B cell (primary cell): ENCODE data around the gene ELAVL4. TPM values are rescaled to one million over a fixed set of nuclear protein-coding genes. Genes with fewer than 3 reads are reported as not detected.

Experiments used
- ATAC-seq: fragments of 200-7000 bp; cut with Tn5 transposase; one replicate; pipeline ENCODE4 v1.10.0; 2021; ENCODE audit warnings: low read depth, mild to moderate bottlenecking, moderate number of reproducible peaks, moderate library complexity
- CTCF ChIA-PET: fragments of 350-600 bp; sonication (Branson Sonifier 250); formaldehyde crosslinking; loops from one replicate; lab custom pipeline; 2021; ENCODE audit warnings: antibody characterized with exemption, inconsistent platforms; lab: Charles Lee
- POLR2A ChIA-PET: fragments of 350-600 bp; sonication (Branson Sonifier 250); formaldehyde crosslinking; loops from one replicate; lab custom pipeline; 2021; ENCODE audit warnings: antibody characterized with exemption; lab: Charles Lee
- DNase-seq: peaks from one replicate; pipeline ENCODE4 v3.0.0; 2013
- H2AFZ ChIP-seq: 2 replicates; pipeline ENCODE4 v1.6.1; 2012; ENCODE audit warnings: mild to moderate bottlenecking, low read depth, low read length; ENCODE audit not compliant: insufficient read depth, poor library complexity, severe bottlenecking
- H3K27ac ChIP-seq, 2 donors: 1 replicate in 1 of 2; 2 replicates in 1 of 2; pipeline ENCODE4 v1.5.1; 2012 to 2013; ENCODE audit warnings: low read length in 2 of 2, mild to moderate bottlenecking in 2 of 2, moderate library complexity in 1 of 2
- H3K27me3 ChIP-seq, 4 experiments: fragments of 200-600 bp in 1 of 4; sonication (generic) in 1 of 4; replicated peaks in 1 of 4; 1 replicate in 2 of 4; 2 replicates in 2 of 4; pipeline versions ENCODE4 v1.6.1 to v1.7.0; 2013 to 2016; ENCODE audit warnings: low read length in 3 of 4, mild to moderate bottlenecking in 2 of 4, mixed read lengths in 1 of 4, moderate library complexity in 1 of 4; ENCODE audit not compliant: insufficient read depth in 4 of 4, control insufficient read depth in 3 of 4; ENCODE audit errors: control extremely low read depth in 1 of 4
- H3K36me3 ChIP-seq, 2 experiments: replicated peaks in 1 of 2; 1 replicate in 1 of 2; 2 replicates in 1 of 2; pipeline versions ENCODE4 v1.6.1 to v1.7.1; 2013; ENCODE audit warnings: low read length in 1 of 2; ENCODE audit not compliant: insufficient read depth in 2 of 2, control insufficient read depth in 1 of 2; ENCODE audit errors: control extremely low read depth in 1 of 2, extremely low read depth in 1 of 2
- H3K4me1 ChIP-seq, 2 donors: fragments of 200-600 bp in 1 of 2; sonication (generic) in 1 of 2; 1 replicate in 1 of 2; 2 replicates in 1 of 2; pipeline versions ENCODE4 v1.5.1 to v1.6.1; 2013 to 2017; ENCODE audit warnings: low read length in 2 of 2; ENCODE audit not compliant: control insufficient read depth in 2 of 2, insufficient read depth in 2 of 2
- H3K4me2 ChIP-seq: replicated peaks from 2 replicates; pipeline ENCODE3; 2012; ENCODE audit warnings: mild to moderate bottlenecking, low read depth, low read length; ENCODE audit not compliant: poor library complexity, severe bottlenecking
- H3K4me3 ChIP-seq, 5 experiments: fragments of 200-600 bp in 1 of 5; sonication (generic) in 1 of 5; 1 replicate in 3 of 5; 2 replicates in 2 of 5; pipeline versions ENCODE4 v1.5.1 to v1.7.0; 2011 to 2016; ENCODE audit warnings: low read length in 4 of 5, mild to moderate bottlenecking in 4 of 5, low read depth in 2 of 5, control low read depth in 1 of 5, moderate library complexity in 1 of 5; ENCODE audit not compliant: insufficient read depth in 1 of 5; ENCODE audit errors: control extremely low read depth in 1 of 5, extremely low read depth in 1 of 5
- H3K79me2 ChIP-seq: fragments of 200-600 bp; sonication (generic); one replicate; pipeline ENCODE4 v1.6.0; 2016; ENCODE audit warnings: low read length; ENCODE audit not compliant: control insufficient read depth, insufficient read depth
- H3K9ac ChIP-seq: fragments of 200-600 bp; sonication (generic); 2 replicates; pipeline ENCODE4 v1.6.1; 2017; ENCODE audit warnings: mild to moderate bottlenecking, low read length, moderate library complexity
- H3K9me3 ChIP-seq, 3 donors: one replicate each; pipeline versions ENCODE4 v1.6.1 to v1.7.1; 2013; ENCODE audit warnings: low read length in 2 of 3; ENCODE audit not compliant: control insufficient read depth in 2 of 3, insufficient read depth in 1 of 3; ENCODE audit errors: control extremely low read depth in 1 of 3
- H4K20me1 ChIP-seq: 2 replicates; pipeline ENCODE4 v1.6.0; 2012; ENCODE audit warnings: mild to moderate bottlenecking, low read length; ENCODE audit not compliant: insufficient read depth, control insufficient read depth, poor library complexity, severe bottlenecking
- H3K27ac Mint-ChIP-seq: one replicate; pipeline ENCODE4 v1.8.0; 2021; ENCODE audit warnings: mixed read lengths
- H3K27me3 Mint-ChIP-seq: one replicate; pipeline ENCODE4 v1.8.0; 2021; ENCODE audit warnings: mixed read lengths
- H3K4me1 Mint-ChIP-seq: one replicate; pipeline ENCODE4 v1.8.0; 2021; ENCODE audit warnings: mixed read lengths
- H3K4me3 Mint-ChIP-seq: one replicate; pipeline ENCODE4 v1.8.0; 2021; ENCODE audit warnings: mixed read lengths
- H3K9me3 Mint-ChIP-seq: one replicate; pipeline ENCODE4 v1.8.0; 2022; ENCODE audit warnings: mixed read lengths; ENCODE audit not compliant: insufficient read depth
- CTCF ChIP-seq: fragments of 200-600 bp; IDR thresholded peaks from one replicate; pipeline ENCODE4 v1.8.0; 2022; ENCODE audit warnings: antibody characterized with exemption, mild to moderate bottlenecking
- EZH2 ChIP-seq: IDR thresholded peaks from 2 replicates; pipeline ENCODE4 v1.6.1; 2012; ENCODE audit warnings: borderline replicate concordance, low read depth, mild to moderate bottlenecking, moderate library complexity, low read length; ENCODE audit not compliant: insufficient read depth, poor library complexity, severe bottlenecking
- WGBS: methylation state at CpG from one replicate; pipeline ENCODE4 v1.1.5; 2013; ENCODE audit warnings: missing lambda C conversion rate; ENCODE audit not compliant: insufficient coverage; 5-methylcytosine and 5-hydroxymethylcytosine counted together
- intact Hi-C: fragments of 100-400 bp; cut with micrococcal nuclease; formaldehyde crosslinking; loops from one replicate; pipeline ENCODE4 v1.10.0; 2022
- polyA plus RNA-seq: library from polyadenylated mRNA; depleted of rRNA; stranded (reverse); fragments of >200 nt; gene quantifications from 2 replicates; pipeline ENCODE4 v1.2.3, GENCODE V29; 2012
- total RNA-seq, 2 donors: library from RNA; stranded (reverse); fragments of 120-200 nt in 1 of 2; gene quantifications; 1 replicate in 1 of 2; 2 replicates in 1 of 2; pipeline versions ENCODE4 v1.2.3 to v1.2.4, GENCODE V29; 2013 to 2022

The ELAVL4 gene
- total and polyA plus RNA-seq, 2 donors (not counting 1 experiment from before 2014, with no cell fraction given), result not detected

GRCh38 chr1:50236656-50237055 lies 127.9 kb downstream of the ELAVL4 start:
- Histone ChIP-seq H3K27ac (no peak overlapping the region), H3K9ac (no peak overlapping the region), H4K20me1 (no peaks in the 10 kb centered on the region), H3K4me3 (no peak overlapping the region), H2AFZ (no peak overlapping the region), H3K9me3 (peaks cover 0 to 13% (median 0%) of the 10 kb centered on the region in 3 donors), H3K4me2 (no peak overlapping the region), H3K27me3 (peaks cover 0 to 2% (median 0%) of the 10 kb centered on the region in 4 experiments), H3K79me2 (no peaks in the 10 kb centered on the region), H3K36me3 (no peaks in the 10 kb centered on the region), H3K4me1 (no peaks in the 10 kb centered on the region)
- Mint-ChIP-seq H3K4me3 (no peak overlapping the region), H3K9me3 (peaks cover 2% of the 10 kb centered on the region), H3K27ac (no peak overlapping the region), H3K4me1 (no peaks in the 10 kb centered on the region), H3K27me3 (peaks cover 5% of the 10 kb centered on the region)
- DNase-seq (no peak), ATAC-seq (no peak)
- no peak for TF ChIP-seq EZH2
- TF ChIP-seq CTCF, result no peak
- POLR2A ChIA-PET, result no interaction called here
- CTCF ChIA-PET, result no interaction called here
- 20% methylated on average over 1 of the region's 3 CpGs for WGBS
- intact Hi-C loops, result no loop called here

DNA sequence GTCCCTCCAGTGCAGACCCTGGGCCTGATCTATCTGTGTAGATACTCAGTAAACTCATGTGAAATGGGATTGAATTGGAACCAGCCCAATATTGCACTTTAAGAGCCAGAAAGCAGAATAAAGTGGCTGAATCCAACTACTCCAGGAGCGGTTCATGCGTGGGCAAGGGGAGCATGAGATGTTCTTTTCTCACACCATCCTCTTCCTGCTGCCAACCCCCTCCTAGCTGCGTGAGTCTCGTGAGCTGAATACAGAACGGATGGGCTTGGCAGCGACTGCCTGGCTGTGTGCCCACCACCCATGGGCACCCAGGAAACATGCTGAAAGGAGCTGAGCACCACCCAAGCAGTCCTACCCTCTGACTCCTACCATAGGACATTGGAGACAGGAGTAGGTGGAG lies 128.3 kb downstream of the ELAVL4 start:
- Histone ChIP-seq H3K4me2 (no peak overlapping the region), H3K36me3 (no peaks in the 10 kb centered on the region), H3K4me3 (no peak overlapping the region), H3K27me3 (peaks cover 0 to 2% (median 0%) of the 10 kb centered on the region in 4 experiments), H3K27ac (no peak overlapping the region), H3K9ac (no peak overlapping the region), H3K79me2 (no peaks in the 10 kb centered on the region), H3K9me3 (peaks cover 0 to 13% (median 0%) of the 10 kb centered on the region in 3 donors), H2AFZ (no peak overlapping the region), H4K20me1 (no peaks in the 10 kb centered on the region), H3K4me1 (no peaks in the 10 kb centered on the region)
- intact Hi-C loops, result no loop called here
- Mint-ChIP-seq H3K9me3 (peaks cover 3% of the 10 kb centered on the region), H3K27ac (no peak overlapping the region), H3K4me1 (no peaks in the 10 kb centered on the region), H3K27me3 (peaks cover 9% of the 10 kb centered on the region), H3K4me3 (no peak overlapping the region)
- DNase-seq (no peak), ATAC-seq (no peak)
- WGBS, result 89% methylated on average over 6 of the region's 6 CpGs
- TF ChIP-seq CTCF (no peak), EZH2 (no peak)
- ChIA-PET POLR2A (no interaction called here), CTCF (no interaction called here)
